ENCODE results near the gene EPB41L4A.
"Not testable (repeated sequence)": the region's sequence is repeated elsewhere in the genome, so short reads cannot be mapped to it uniquely, and the experiment has no call there.

DNA sequence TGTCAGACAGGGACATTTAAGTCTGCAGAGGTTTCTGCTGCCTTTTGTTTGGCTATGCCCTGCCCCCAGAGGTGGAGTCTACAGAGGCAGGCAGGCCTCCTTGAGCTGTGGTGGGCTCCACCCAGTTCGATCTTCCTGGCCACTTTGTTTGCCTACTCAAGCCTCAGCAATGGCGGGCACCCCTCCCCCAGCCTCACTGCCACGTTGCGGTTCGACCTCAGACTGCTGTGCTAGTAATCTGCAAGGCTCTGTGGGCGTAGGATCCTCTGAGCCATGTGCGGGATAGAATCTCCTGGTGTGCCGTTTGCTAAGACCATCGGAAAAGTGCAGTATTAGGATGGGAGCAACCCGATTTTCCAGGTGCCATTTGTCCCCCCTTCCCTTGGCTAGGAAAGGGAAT lies 47.2 kb upstream of the EPB41L4A start:
- TF ChIP-seq, protein P1, sequence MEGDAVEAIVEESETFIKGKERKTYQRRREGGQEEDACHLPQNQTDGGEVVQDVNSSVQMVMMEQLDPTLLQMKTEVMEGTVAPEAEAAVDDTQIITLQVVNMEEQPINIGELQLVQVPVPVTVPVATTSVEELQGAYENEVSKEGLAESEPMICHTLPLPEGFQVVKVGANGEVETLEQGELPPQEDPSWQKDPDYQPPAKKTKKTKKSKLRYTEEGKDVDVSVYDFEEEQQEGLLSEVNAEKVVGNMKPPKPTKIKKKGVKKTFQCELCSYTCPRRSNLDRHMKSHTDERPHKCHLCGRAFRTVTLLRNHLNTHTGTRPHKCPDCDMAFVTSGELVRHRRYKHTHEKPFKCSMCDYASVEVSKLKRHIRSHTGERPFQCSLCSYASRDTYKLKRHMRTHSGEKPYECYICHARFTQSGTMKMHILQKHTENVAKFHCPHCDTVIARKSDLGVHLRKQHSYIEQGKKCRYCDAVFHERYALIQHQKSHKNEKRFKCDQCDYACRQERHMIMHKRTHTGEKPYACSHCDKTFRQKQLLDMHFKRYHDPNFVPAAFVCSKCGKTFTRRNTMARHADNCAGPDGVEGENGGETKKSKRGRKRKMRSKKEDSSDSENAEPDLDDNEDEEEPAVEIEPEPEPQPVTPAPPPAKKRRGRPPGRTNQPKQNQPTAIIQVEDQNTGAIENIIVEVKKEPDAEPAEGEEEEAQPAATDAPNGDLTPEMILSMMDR (IDR thresholded peaks at IDR 0.05; ENCODE audit: poor library complexity, severe bottlenecking): not testable (repeated sequence)
- TF ChIP-seq EP300 (conservative IDR thresholded peaks at IDR 0.05; ENCODE audit: poor library complexity, severe bottlenecking); SMC3 (conservative IDR thresholded peaks at IDR 0.05; ENCODE audit: poor library complexity); POLR2AphosphoS5 (IDR thresholded peaks at IDR 0.05); EZH2 (IDR thresholded peaks at IDR 0.05; ENCODE audit: borderline replicate concordance, insufficient read depth, low read length, poor library complexity, severe bottlenecking); REST (IDR thresholded peaks at IDR 0.05; ENCODE audit: borderline replicate concordance); RAD21 (conservative IDR thresholded peaks at IDR 0.05): not testable (repeated sequence)

Data from neural cell (in vitro differentiated cells).